Stimulated activated naive CD8-positive, alpha-beta T cell treated with anti-CD3 and anti-CD28 coated beads, Interleukin-15, Interleukin-2, amounts not matched to agents 100 ng/mL and 50 ng/mL, for 24 hours (primary cell): ENCODE results near the gene TCAF1.
"Not testable (repeated sequence)": the region's sequence is repeated elsewhere in the genome, so short reads cannot be mapped to it uniquely, and the experiment has no call there.

Experiments used
- H3K27ac Mint-ChIP-seq: one replicate; pipeline ENCODE4 v1.8.0; 2021; ENCODE audit warnings: mild to moderate bottlenecking, mixed read lengths
- H3K27me3 Mint-ChIP-seq: one replicate; pipeline ENCODE4 v1.8.0; 2021; ENCODE audit warnings: mixed read lengths
- H3K36me3 Mint-ChIP-seq: one replicate; pipeline ENCODE4 v1.8.0; 2021; ENCODE audit warnings: low read depth, mixed read lengths
- H3K4me1 Mint-ChIP-seq: one replicate; pipeline ENCODE4 v1.8.0; 2021; ENCODE audit warnings: low read depth, mixed read lengths
- H3K4me3 Mint-ChIP-seq: one replicate; pipeline ENCODE4 v1.8.0; 2021; ENCODE audit warnings: mild to moderate bottlenecking, mixed read lengths
- H3K9me3 Mint-ChIP-seq: one replicate; pipeline ENCODE4 v1.8.0; 2021; ENCODE audit warnings: mixed read lengths

Gene TCAF1

GRCh38 chr7:143886826-143887477, 15.0 kb downstream of the TCAF1 start:
- Mint-ChIP-seq H3K27ac (no peak overlapping the region), H3K9me3 (peaks cover 11% of the 10 kb centered on the region), H3K27me3 (peaks cover 46% of the 10 kb centered on the region), H3K36me3 (peaks cover 33% of the 10 kb centered on the region), H3K4me3 (no peak overlapping the region), H3K4me1 (peaks cover 27% of the 10 kb centered on the region)

GRCh38 chr7:143885951-143886350, 16.0 kb downstream of the TCAF1 start:
- Mint-ChIP-seq H3K27me3 (peaks cover 54% of the 10 kb centered on the region), H3K4me3 (peak overlapping the region; percentile 13)

GRCh38 chr7:143884969-143885559, 16.9 kb downstream of the TCAF1 start:
- H3K36me3 Mint-ChIP-seq = peaks cover 19% of the 10 kb centered on the region
- H3K4me3 Mint-ChIP-seq = peak overlapping the region; percentile 48
- H3K9me3 Mint-ChIP-seq = peaks cover 7% of the 10 kb centered on the region
- peaks cover 54% of the 10 kb centered on the region for H3K27me3 Mint-ChIP-seq
- H3K4me1 Mint-ChIP-seq = peaks cover 27% of the 10 kb centered on the region
- H3K27ac Mint-ChIP-seq = no peak overlapping the region

More at GRCh38 chr7:143885951-143886350, 16.0 kb downstream of the TCAF1 start:
- peaks cover 27% of the 10 kb centered on the region for H3K4me1 Mint-ChIP-seq
- H3K27ac Mint-ChIP-seq = no peak overlapping the region
- H3K9me3 Mint-ChIP-seq = peaks cover 7% of the 10 kb centered on the region
- peaks cover 25% of the 10 kb centered on the region for H3K36me3 Mint-ChIP-seq

- Mint-ChIP-seq H3K9me3 (peaks cover 7% of the 10 kb centered on the region), H3K4me1 (peaks cover 27% of the 10 kb centered on the region), H3K27ac (no peak overlapping the region), H3K27me3 (peaks cover 54% of the 10 kb centered on the region), H3K4me3 (peak overlapping the region; percentile 41), H3K36me3 (peaks cover 15% of the 10 kb centered on the region)
Observed at GRCh38 chr7:143884241-143884968, 17.6 kb downstream of the TCAF1 start.

- H3K27me3 Mint-ChIP-seq = peaks cover 43% of the 10 kb centered on the region
- peak overlapping the region; percentile 61 for H3K4me3 Mint-ChIP-seq
- H3K4me1 Mint-ChIP-seq = peaks cover 27% of the 10 kb centered on the region
- H3K27ac Mint-ChIP-seq = no peak overlapping the region
- H3K36me3 Mint-ChIP-seq = no peaks in the 10 kb centered on the region
- no peaks in the 10 kb centered on the region for H3K9me3 Mint-ChIP-seq
Observed at GRCh38 chr7:143882604-143883078, 19.3 kb downstream of the TCAF1 start.

- H3K27me3 Mint-ChIP-seq = peaks cover 40% of the 10 kb centered on the region
- peak overlapping the region; percentile 68 for H3K4me3 Mint-ChIP-seq
- no peaks in the 10 kb centered on the region for H3K9me3 Mint-ChIP-seq
- H3K27ac Mint-ChIP-seq = no peak overlapping the region
- H3K36me3 Mint-ChIP-seq = no peaks in the 10 kb centered on the region
- H3K4me1 Mint-ChIP-seq = peaks cover 27% of the 10 kb centered on the region
Observed at GRCh38 chr7:143882020-143882603, 19.9 kb downstream of the TCAF1 start.

GRCh38 chr7:143878884-143879283, 23.1 kb downstream of the TCAF1 start:
- Mint-ChIP-seq H3K27me3 (peaks cover 21% of the 10 kb centered on the region), H3K4me3 (no peak overlapping the region), H3K9me3 (no peaks in the 10 kb centered on the region), H3K27ac (no peak overlapping the region), H3K4me1 (peaks cover 12% of the 10 kb centered on the region), H3K36me3 (peaks cover 7% of the 10 kb centered on the region)

- Mint-ChIP-seq H3K36me3 (peaks cover 7% of the 10 kb centered on the region), H3K27me3 (peaks cover 9% of the 10 kb centered on the region), H3K4me3 (no peak overlapping the region), H3K4me1 (peaks cover 1% of the 10 kb centered on the region), H3K27ac (no peak overlapping the region), H3K9me3 (no peaks in the 10 kb centered on the region)
Observed at GRCh38 chr7:143877098-143877497, 24.9 kb downstream of the TCAF1 start.

GRCh38 chr7:143876218-143876617, 25.8 kb downstream of the TCAF1 start:
- Mint-ChIP-seq H3K27ac (no peak overlapping the region), H3K9me3 (no peaks in the 10 kb centered on the region), H3K4me1 (no peaks in the 10 kb centered on the region), H3K36me3 (peaks cover 7% of the 10 kb centered on the region), H3K4me3 (no peak overlapping the region), H3K27me3 (peaks cover under 1% of the 10 kb centered on the region)

- H3K4me1 Mint-ChIP-seq, H3K27ac Mint-ChIP-seq, H3K4me3 Mint-ChIP-seq, H3K9me3 Mint-ChIP-seq, H3K36me3 Mint-ChIP-seq, H3K27me3 Mint-ChIP-seq: not testable (repeated sequence)
Observed at GRCh38 chr7:143873242-143873641, 28.7 kb downstream of the TCAF1 start.

- H3K4me1 Mint-ChIP-seq, H3K27ac Mint-ChIP-seq, H3K36me3 Mint-ChIP-seq, H3K27me3 Mint-ChIP-seq, H3K4me3 Mint-ChIP-seq, H3K9me3 Mint-ChIP-seq: not testable (repeated sequence)
Observed at GRCh38 chr7:143871534-143871933, 30.4 kb downstream of the TCAF1 start.

GRCh38 chr7:143857994-143858393, 44.0 kb downstream of the TCAF1 start:
- H3K27me3 Mint-ChIP-seq, H3K4me1 Mint-ChIP-seq, H3K36me3 Mint-ChIP-seq, H3K9me3 Mint-ChIP-seq, H3K4me3 Mint-ChIP-seq, H3K27ac Mint-ChIP-seq: not testable (repeated sequence)

- H3K36me3 Mint-ChIP-seq, H3K27ac Mint-ChIP-seq, H3K4me1 Mint-ChIP-seq, H3K27me3 Mint-ChIP-seq, H3K9me3 Mint-ChIP-seq, H3K4me3 Mint-ChIP-seq: not testable (repeated sequence)
Observed at GRCh38 chr7:143855443-143855842, 46.5 kb downstream of the TCAF1 start.

- Mint-ChIP-seq H3K4me3 (no peak overlapping the region), H3K36me3 (no peaks in the 10 kb centered on the region), H3K27ac (no peak overlapping the region), H3K4me1 (no peaks in the 10 kb centered on the region), H3K9me3 (no peaks in the 10 kb centered on the region), H3K27me3 (no peaks in the 10 kb centered on the region)
Observed at GRCh38 chr7:143850682-143851081, 51.3 kb downstream of the TCAF1 start.
